Heart left ventricle (tissue), 16 donors: ENCODE results near the gene KRT37. TPM values are rescaled to one million over a fixed set of nuclear protein-coding genes. Genes with fewer than 3 reads are reported as not detected.

ENCODE experiments used
- ATAC-seq, 4 donors: fragments of 200-7000 bp; cut with Tn5 transposase; one replicate each; pipeline ENCODE4 v1.9.1; 2020 to 2022; ENCODE audit warnings: moderate library complexity in 4 of 4, mild to moderate bottlenecking in 3 of 4, moderate number of reproducible peaks in 1 of 4
- DNase-seq, 5 donors: peaks; one replicate each; pipeline ENCODE4 v3.0.0-alpha.2; 2020
- H3K27ac ChIP-seq, 12 donors: fragments of 200-600 bp; sonication (generic) in 4 of 12; one replicate each; pipeline versions ENCODE4 v1.5.0 to v1.8.0; 2016 to 2022; ENCODE audit warnings: mild to moderate bottlenecking in 2 of 12
- H3K27me3 ChIP-seq, 9 donors: fragments of 200-600 bp; sonication (generic) in 2 of 9; one replicate each; pipeline versions ENCODE4 v1.5.1 to v1.8.0; 2016 to 2022; ENCODE audit warnings: mild to moderate bottlenecking in 3 of 9
- H3K36me3 ChIP-seq, 9 donors: fragments of 200-600 bp; sonication (generic) in 2 of 9; one replicate each; pipeline versions ENCODE4 v1.5.0 to v1.8.0; 2018 to 2022; ENCODE audit warnings: mild to moderate bottlenecking in 2 of 9
- H3K4me1 ChIP-seq, 12 donors: fragments of 200-600 bp; sonication (generic) in 4 of 12; one replicate each; pipeline versions ENCODE4 v1.5.0 to v1.8.0; 2016 to 2022; ENCODE audit warnings: mild to moderate bottlenecking in 3 of 12
- H3K4me3 ChIP-seq, 12 donors: fragments of 200-600 bp; sonication (generic) in 4 of 12; one replicate each; pipeline versions ENCODE4 v1.5.0 to v1.8.0; 2017 to 2022; ENCODE audit warnings: mild to moderate bottlenecking in 9 of 12, moderate library complexity in 4 of 12
- H3K9me3 ChIP-seq, 12 donors: fragments of 200-600 bp; sonication (generic) in 4 of 12; one replicate each; pipeline versions ENCODE4 v1.5.0 to v1.8.0; 2016 to 2022; ENCODE audit warnings: mild to moderate bottlenecking in 1 of 12
- CTCF ChIP-seq, 12 donors: fragments of 200-600 bp; sonication (generic) in 4 of 12; IDR thresholded peaks; one replicate each; pipeline versions ENCODE4 v1.5.0 to v1.8.0; 2018 to 2022; ENCODE audit warnings: antibody characterized with exemption in 12 of 12, mild to moderate bottlenecking in 5 of 12
- POLR2A ChIP-seq, 2 donors: fragments of 450-650 bp; IDR thresholded peaks; one replicate each; pipeline ENCODE4 v1.6.1; 2017; ENCODE audit warnings: antibody characterized with exemption in 2 of 2, mild to moderate bottlenecking in 2 of 2, moderate library complexity in 2 of 2
- WGBS, 4 donors: extraction: QIAGEN DNeasy Blood & Tissue Kit in 2 of 4; methylation state at CpG; one replicate each; pipeline versions ENCODE4 v1.1.5 to v1.1.7; 2013 to 2018; 5-methylcytosine and 5-hydroxymethylcytosine counted together
- intact Hi-C, 10 donors: fragments of 100-400 bp; cut with DNase I; formaldehyde crosslinking; loops; one replicate each; pipeline versions ENCODE4 v1.11.1 to v1.14.2; 2022
- polyA plus RNA-seq, 2 donors: library from polyadenylated mRNA; stranded (reverse); fragments of 200-250 nt; gene quantifications; one replicate each; pipeline ENCODE4 v1.2.3, GENCODE V29; 2013
- total RNA-seq, 9 donors: library from RNA; depleted of rRNA in 2 of 9; stranded (reverse); fragments of >200 nt in 2 of 9; fragmentation: NEBNext Ultra II Directional in 3 of 9; extraction: Animal tissue kit (Norgen Biotek cat#: 25700) in 3 of 9; gene quantifications; one replicate each; pipeline versions ENCODE4 v1.1.0 to v1.2.4, GENCODE V29; 2016 to 2023
- donor health status: ischemic (EF 13 %, LVEDD 7.1; RV severe dilation, severe dysfunction).
- donor health status: healthy with polysubstance abuse.
- donor health status: DM: no; HTN: yes; CAD: no.
- donor health status: DM: no; HTN: no; CAD: no.
- donor health status: ischemic (EF 25% LVEDD 6.9; RV normal size, moderate dysfunction).
- donor health status: ischemic (EF 25% LVEDD 5.7; RV mildly dilated, moderate dysfunction).
- donor health status: healthy.
- donor health status: DM: yes; HTN: yes; CAD: no.
- donor health status: ischemic (EF 35%, LVEDD 5.7; RV mildly dilated, moderate dysfunction).
- donor health status: nonischemic (EF 11% LVEDD 7.7; RV severe dilation, severe dysfunction).
- donor health status: DM: yes; HTN: yes; CAD: no.
- donor health status: PGD.
- donor health status: ischemic (EF 29% LVEDD 5.4; RV normal size, mild dysfunction).
- donor health status: nonischemic (EF 23%, LVEDD 6.1; RV moderate dilation, normal function).

Gene KRT37
- total and polyA plus RNA-seq, 11 donors = not detected

DNA sequence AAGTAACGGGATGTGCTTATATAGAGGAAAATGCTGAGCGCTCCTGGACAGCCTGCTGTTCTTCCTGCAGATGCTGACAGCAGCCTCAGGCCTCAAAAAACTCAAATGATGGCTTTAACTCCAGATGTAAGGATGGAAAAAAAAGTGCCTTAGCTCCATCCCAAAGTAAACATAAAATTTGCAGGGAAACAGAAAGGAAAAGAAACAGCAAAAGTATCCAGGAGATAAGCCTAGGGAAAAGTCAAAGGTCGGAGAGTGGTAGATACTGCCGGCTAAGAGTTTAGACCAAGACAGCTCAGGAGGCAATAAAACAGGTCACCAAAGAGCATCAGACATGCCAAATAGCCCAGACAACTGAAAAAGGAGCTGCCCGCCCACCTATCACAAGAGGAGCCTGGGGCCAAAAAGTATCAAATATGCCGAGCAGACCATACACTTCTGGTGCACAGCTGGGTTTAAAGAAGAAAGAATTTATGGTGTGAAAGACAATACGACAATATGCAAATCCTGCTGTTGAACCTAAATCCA, 33.9 kb downstream of the KRT37 start:
- no peak for TF ChIP-seq CTCF (IDR thresholded peaks at IDR 0.05)
- TF ChIP-seq POLR2A (IDR thresholded peaks at IDR 0.05) = no peak
- Histone ChIP-seq H3K4me1 (peaks cover 0 to 18% (median 4%) of the 10 kb centered on the region in 12 donors), H3K27ac (no peak overlapping the region), H3K9me3 (peaks cover 0 to 22% (median 15%) of the 10 kb centered on the region in 12 donors), H3K27me3 (peaks cover 0 to 12% (median 0%) of the 10 kb centered on the region in 9 donors), H3K36me3 (no peaks in the 10 kb centered on the region), H3K4me3 (no peak overlapping the region)
- no peak for ATAC-seq
- intact Hi-C loops = no loop called here
- no peak for DNase-seq
- 59 to 67% (median 61%) methylated on average over 7 of the region's 7 CpGs for WGBS, 4 donors

DNA sequence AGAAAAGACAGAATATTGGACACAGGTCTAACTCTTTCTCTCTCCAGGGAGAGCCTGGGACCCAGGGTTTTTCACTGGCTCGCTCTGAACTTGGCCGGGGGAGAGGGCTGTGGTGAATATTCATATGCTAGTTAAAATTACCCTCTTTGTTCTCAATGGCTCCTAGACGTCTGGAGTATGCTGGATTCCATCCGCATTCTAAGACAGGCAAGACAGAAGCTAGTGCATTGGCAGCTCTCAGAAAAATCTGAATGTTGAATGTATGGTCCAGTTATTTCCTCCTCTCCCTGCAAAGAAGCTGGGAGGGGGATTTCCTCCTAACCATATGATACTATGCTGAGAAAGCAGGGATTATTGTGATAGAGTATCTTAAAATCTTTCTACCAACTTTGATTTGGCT, 36.7 kb downstream of the KRT37 start:
- TF ChIP-seq POLR2A (IDR thresholded peaks at IDR 0.05) (no peak), CTCF (IDR thresholded peaks at IDR 0.05) (no peak)
- ATAC-seq = no peak
- Histone ChIP-seq H3K4me1 (peaks cover 0 to 4% (median 0%) of the 10 kb centered on the region in 12 donors), H3K4me3 (no peak overlapping the region), H3K36me3 (no peaks in the 10 kb centered on the region), H3K9me3 (peaks cover 0 to 28% (median 15%) of the 10 kb centered on the region in 12 donors), H3K27me3 (peaks cover 0 to 12% (median 0%) of the 10 kb centered on the region in 9 donors), H3K27ac (no peak overlapping the region)
- intact Hi-C loops = no loop called here
- WGBS, 4 donors = 63 to 73% (median 65%) methylated on average over 4 of the region's 4 CpGs
- no peak for DNase-seq

DNA sequence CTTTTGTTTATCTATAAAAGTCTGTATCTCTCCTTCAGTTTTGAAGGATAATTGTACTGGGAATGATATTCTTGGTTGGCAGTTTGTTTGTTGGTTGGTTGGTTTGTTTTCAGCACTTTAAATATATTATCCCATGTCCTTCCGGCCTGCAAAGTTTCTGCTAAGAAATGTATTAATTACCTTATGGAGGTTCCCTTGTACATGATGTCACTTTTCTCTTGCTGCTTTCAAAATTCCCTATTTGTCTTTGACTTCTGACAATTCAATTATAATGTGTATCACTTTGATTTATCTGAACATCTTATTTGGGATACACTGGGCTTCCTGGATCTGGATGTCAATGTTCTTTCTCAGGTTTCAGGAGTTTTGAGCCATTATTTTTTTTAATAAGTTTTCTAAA, 38.2 kb downstream of the KRT37 start:
- Histone ChIP-seq H3K4me1 (no peaks in the 10 kb centered on the region), H3K9me3 (peaks cover 0 to 28% (median 15%) of the 10 kb centered on the region in 12 donors), H3K4me3 (no peak overlapping the region), H3K36me3 (no peaks in the 10 kb centered on the region), H3K27me3 (peaks cover 0 to 9% (median 0%) of the 10 kb centered on the region in 9 donors), H3K27ac (no peak overlapping the region)
- ATAC-seq = no peak
- intact Hi-C loops = no loop called here
- WGBS, 4 donors = 94 to 100% (median 96%) methylated on average over 1 of the region's 1 CpG
- DNase-seq = no peak
- no peak for TF ChIP-seq CTCF (IDR thresholded peaks at IDR 0.05)
- no peak for TF ChIP-seq POLR2A (IDR thresholded peaks at IDR 0.05)

DNA sequence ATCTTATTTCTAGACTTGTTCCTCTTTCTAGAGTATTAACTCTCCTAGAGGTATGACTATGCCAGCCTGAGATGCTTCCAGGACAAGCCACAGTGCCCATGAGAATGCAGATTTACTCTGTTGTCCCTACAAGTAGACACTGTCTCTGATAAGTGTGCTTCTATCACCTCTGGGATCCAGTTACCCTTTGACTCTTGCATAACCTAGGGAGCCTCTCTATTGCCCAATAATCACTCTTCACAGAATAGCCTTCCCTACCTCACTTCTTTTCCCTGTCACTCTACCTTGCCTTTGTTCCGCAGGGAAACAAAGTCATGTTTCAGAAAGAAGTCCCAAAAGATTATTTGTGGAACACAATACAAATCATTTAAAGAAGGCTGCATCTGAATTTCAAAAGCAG, 40.7 kb downstream of the KRT37 start:
- no peak overlapping the region for H3K27ac ChIP-seq
- H3K9me3 ChIP-seq = peaks cover 0 to 28% (median 15%) of the 10 kb centered on the region in 12 donors
- H3K27me3 ChIP-seq = peaks cover 0 to 10% (median 0%) of the 10 kb centered on the region in 9 donors
- intact Hi-C loops = no loop called here
- TF ChIP-seq POLR2A (IDR thresholded peaks at IDR 0.05) = no peak
- TF ChIP-seq CTCF (IDR thresholded peaks at IDR 0.05) = no peak
- no peaks in the 10 kb centered on the region for H3K4me1 ChIP-seq
- ATAC-seq = no peak
- DNase-seq = no peak
- no peak overlapping the region for H3K4me3 ChIP-seq
- H3K36me3 ChIP-seq = no peaks in the 10 kb centered on the region
- WGBS, 4 donors = 96 to 100% (median 97%) methylated on average over 1 of the region's 1 CpG
